MM.1S (cell line): Measurements from ENCODE around the gene CEP350.

ENCODE experiments used
- CTCF ChIP-seq: fragments of 300-600 bp; sonication (generic); IDR thresholded peaks from 2 replicates; pipeline ENCODE4 v1.5.1; 2016; ENCODE audit warnings: antibody characterized with exemption, low read length, mixed read lengths
- EZH2 ChIP-seq: fragments of 300-600 bp; sonication (generic); optimal IDR thresholded peaks from 2 replicates; pipeline ENCODE3; 2017; ENCODE audit warnings: low read depth, mild to moderate bottlenecking, antibody characterized with exemption, low read length, mixed read lengths
- EZH2phosphoT487 ChIP-seq: fragments of 300-600 bp; sonication (generic); IDR thresholded peaks from 2 replicates; pipeline ENCODE4 v1.6.1; 2018; ENCODE audit warnings: antibody characterized with exemption, low read length

GRCh38 chr1:180112091-180112490 is 157.5 kb downstream of the CEP350 start:
- TF ChIP-seq CTCF (no peak), EZH2phosphoT487 (no peak), EZH2 (no peak)
